SK-N-MC (cell line): ENCODE results near the gene BCAP31.

Experiments
- EZH2 ChIP-seq: fragments of 200-600 bp; sonication (generic); IDR thresholded peaks from one replicate; pipeline ENCODE4 v1.6.1; 2017; ENCODE audit warnings: antibody characterized with exemption
- POLR2AphosphoS5 ChIP-seq: IDR thresholded peaks from 2 replicates; pipeline ENCODE4 v1.6.1; 2012; ENCODE audit warnings: mild to moderate bottlenecking, low read depth, low read length, borderline replicate concordance

DNA sequence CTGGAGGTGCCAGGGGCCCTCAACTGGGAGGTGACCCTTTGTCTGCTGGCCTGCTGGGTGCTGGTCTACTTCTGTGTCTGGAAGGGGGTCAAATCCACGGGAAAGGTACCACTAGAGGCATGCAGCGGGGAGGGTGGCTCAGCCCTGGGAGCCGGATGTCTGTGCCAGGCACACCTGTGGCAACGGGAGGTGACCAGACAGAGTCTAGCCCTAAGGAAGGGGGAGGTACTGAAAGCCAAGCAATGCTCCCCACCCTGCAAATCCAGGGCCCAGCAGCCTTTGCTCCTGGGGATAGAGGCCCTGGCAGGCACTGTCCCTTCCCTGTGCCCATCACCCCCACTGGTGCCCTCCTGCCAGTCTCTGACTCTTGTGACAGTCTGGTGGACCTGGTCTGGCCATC lies 32.2 kb downstream of the BCAP31 start:
- TF ChIP-seq EZH2 (no peak), POLR2AphosphoS5 (no peak)
